Endothelial cell of umbilical vein (primary cell): ENCODE data around the gene PTPRH. TPM values are rescaled to one million over a fixed set of nuclear protein-coding genes. Genes with fewer than 3 reads are reported as not detected.

Source experiments
- BruUV-seq: library from RNA; stranded (reverse); fragments of 400-500 nt; replicated peaks from 2 replicates; lab custom pipeline; 2021; lab: Mats Ljungman, UMichigan
- CTCF ChIA-PET: fragments of 300-600, 350-600 bp; sonication (Branson Sonifier 250); formaldehyde crosslinking; loops from one replicate; lab custom pipeline; 2021; ENCODE audit warnings: antibody characterized with exemption, inconsistent platforms; lab: Charles Lee
- POLR2A ChIA-PET: fragments of 300-600, 350-600 bp; sonication (Branson Sonifier 250); formaldehyde crosslinking; loops from one replicate; lab custom pipeline; 2021; ENCODE audit warnings: antibody characterized with exemption, inconsistent platforms; lab: Charles Lee
- DNase-seq: peaks from one replicate; pipeline ENCODE4 v3.0.0-alpha.2; 2011; ENCODE audit warnings: low read depth, low spot score
- FAIRE-seq: peaks from 2 replicates; lab custom pipeline; 2011; peaks lifted over from hg19 to GRCh38; lab: Jason Lieb, UNC
- H2AFZ ChIP-seq: 2 replicates; pipeline ENCODE4 v1.6.0; 2012; ENCODE audit warnings: low read depth, low read length, control low read depth, inconsistent platforms
- H3K27ac ChIP-seq: 2 replicates; pipeline ENCODE4 v1.5.1; 2011; ENCODE audit warnings: low read depth, mild to moderate bottlenecking, control low read depth, low read length, moderate library complexity; ENCODE audit not compliant: insufficient read depth
- H3K27me3 ChIP-seq, 2 experiments: 2 replicates each; pipeline versions ENCODE4 v1.6.0 to v1.6.1; 2011; ENCODE audit warnings: low read length in 2 of 2, mixed read lengths in 1 of 2; ENCODE audit not compliant: control insufficient read depth in 2 of 2, insufficient read depth in 2 of 2
- H3K36me3 ChIP-seq, 2 experiments: 2 replicates in 1 of 2; 3 replicates in 1 of 2; pipeline ENCODE4 v1.5.1; 2011; ENCODE audit warnings: low read length in 2 of 2, mild to moderate bottlenecking in 1 of 2, moderate library complexity in 1 of 2; ENCODE audit not compliant: control insufficient read depth in 2 of 2, insufficient read depth in 2 of 2; ENCODE audit errors: extremely low read depth in 1 of 2
- H3K4me1 ChIP-seq: 3 replicates; pipeline ENCODE4 v1.5.1; 2011; ENCODE audit warnings: mild to moderate bottlenecking, low read length; ENCODE audit not compliant: control insufficient read depth, insufficient read depth; ENCODE audit errors: extremely low read depth
- H3K4me2 ChIP-seq: 2 replicates; pipeline ENCODE4 v1.6.1; 2011; ENCODE audit warnings: low read length, control low read depth, mixed read lengths; ENCODE audit not compliant: insufficient read depth
- H3K4me3 ChIP-seq, 3 experiments: fragments of 200-600 bp in 1 of 3; sonication (generic), shearing (Covaris generic) in 1 of 3; replicated peaks in 1 of 3; 2 replicates each; pipeline ENCODE4 v1.5.1; 2011 to 2016; ENCODE audit warnings: control low read depth in 3 of 3, low read length in 3 of 3, mild to moderate bottlenecking in 2 of 3, inconsistent platforms in 1 of 3, low read depth in 1 of 3, moderate library complexity in 1 of 3; ENCODE audit not compliant: insufficient read depth in 1 of 3
- H3K79me2 ChIP-seq: 2 replicates; pipeline ENCODE4 v1.6.0; 2012; ENCODE audit warnings: low read length, inconsistent platforms; ENCODE audit not compliant: control insufficient read depth, insufficient read depth
- H3K9ac ChIP-seq: replicated peaks from 2 replicates; pipeline ENCODE3; 2011; ENCODE audit warnings: low read length, control low read depth; ENCODE audit not compliant: insufficient read depth; ENCODE audit errors: extremely low read depth
- H3K9me1 ChIP-seq: replicated peaks from 3 replicates; pipeline ENCODE4 v1.6.0; 2011; ENCODE audit warnings: mild to moderate bottlenecking, low read length; ENCODE audit not compliant: control insufficient read depth, insufficient read depth; ENCODE audit errors: extremely low read depth
- H3K9me3 ChIP-seq: replicated peaks from 2 replicates; pipeline ENCODE4 v1.5.1; 2012; ENCODE audit warnings: low read length, inconsistent platforms; ENCODE audit not compliant: control insufficient read depth, insufficient read depth
- H4K20me1 ChIP-seq: replicated peaks from 2 replicates; pipeline ENCODE3; 2011; ENCODE audit warnings: mild to moderate bottlenecking, low read length; ENCODE audit not compliant: control insufficient read depth, insufficient read depth; ENCODE audit errors: extremely low read depth
- CTCF ChIP-seq, 2 donors: IDR thresholded peaks; 1 replicate in 1 of 2; 2 replicates in 1 of 2; pipeline ENCODE4 v1.5.1; 2011; ENCODE audit warnings: low read length in 2 of 2, mild to moderate bottlenecking in 2 of 2, moderate library complexity in 2 of 2, control low read depth in 1 of 2, inconsistent platforms in 1 of 2, low read depth in 1 of 2; ENCODE audit not compliant: insufficient read depth in 1 of 2; ENCODE audit errors: extremely low read depth in 1 of 2
- EZH2 ChIP-seq: IDR thresholded peaks from 2 replicates; pipeline ENCODE4 v1.6.1; 2012; ENCODE audit warnings: borderline replicate concordance, low read depth, mild to moderate bottlenecking, moderate library complexity, low read length, inconsistent platforms; ENCODE audit not compliant: severe bottlenecking
- FOS ChIP-seq: IDR thresholded peaks from 2 replicates; pipeline ENCODE4 v1.6.1; 2011; ENCODE audit warnings: mild to moderate bottlenecking, low read length, moderate library complexity, borderline replicate concordance; ENCODE audit not compliant: insufficient read depth
- GATA2 ChIP-seq: IDR thresholded peaks from 2 replicates; pipeline ENCODE4 v1.7.0; 2011; ENCODE audit warnings: low read depth, mild to moderate bottlenecking, moderate library complexity, mixed read lengths, low read length; ENCODE audit not compliant: insufficient read length, insufficient read depth
- JUN ChIP-seq: IDR thresholded peaks from 2 replicates; pipeline ENCODE4 v1.6.1; 2011; ENCODE audit warnings: borderline replicate concordance, low read depth; ENCODE audit not compliant: insufficient read length, insufficient read depth
- MAX ChIP-seq: IDR thresholded peaks from 2 replicates; pipeline ENCODE4 v1.6.1; 2011; ENCODE audit not compliant: insufficient read depth, insufficient read length
- MYC ChIP-seq: IDR thresholded peaks from one replicate; pipeline ENCODE4 v1.6.1; 2011; ENCODE audit warnings: mild to moderate bottlenecking, low read depth, low read length
- POLR2A ChIP-seq: IDR thresholded peaks from 2 replicates; pipeline ENCODE4 v1.6.1; 2012; ENCODE audit warnings: low read depth, mild to moderate bottlenecking, control low read depth, low read length
- POLR2AphosphoS5 ChIP-seq: IDR thresholded peaks from 2 replicates; pipeline ENCODE4 v1.6.1; 2012; ENCODE audit warnings: low read depth, mild to moderate bottlenecking, control low read depth, low read length, moderate library complexity; ENCODE audit not compliant: insufficient read depth
- dilution Hi-C: fragments of 300-500 bp; cut with MboI; formaldehyde crosslinking; loops from one replicate; pipeline ENCODE4 v1.15.0; 2019; ENCODE audit warnings: low sequenced_read_pairs; ENCODE audit not compliant: extremely low pct_ligation_motif_present
- intact Hi-C: fragments of 100-400 bp; cut with micrococcal nuclease; formaldehyde crosslinking; loops from one replicate; pipeline ENCODE4 v1.10.0; 2022
- polyA plus RNA-seq, 4 experiments: library from polyadenylated mRNA; depleted of rRNA in 3 of 4; stranded (reverse) in 3 of 4; unstranded in 1 of 4; fragments of >200 nt; gene quantifications; 2 replicates each; pipeline versions ENCODE4 v1.2.1 to v1.2.3, GENCODE V29; 2011 to 2012; ENCODE audit warnings: missing spikeins in 1 of 4
- total RNA-seq: library from RNA; stranded (reverse); gene quantifications from 2 replicates; pipeline ENCODE4 v1.2.3, GENCODE V29; 2021

Gene PTPRH
- total and polyA plus RNA-seq, 2 donors (not counting 3 experiments of a cell fraction or from before 2014, with no cell fraction given), result 0.14 to 1.00 TPM

- H3K9me3 ChIP-seq, result no peaks in the 10 kb centered on the region
- intact Hi-C loops (no loop called here), dilution Hi-C loops (no loop called here)
- peaks cover 13 to 69% of the 10 kb centered on the region in 2 experiments for H3K36me3 ChIP-seq
- H4K20me1 ChIP-seq, result no peaks in the 10 kb centered on the region
- BruUV-seq, result no TSS peak
- DNase-seq (no peak), FAIRE-seq (no peak)
- H2AFZ ChIP-seq, result no peak overlapping the region
- POLR2A ChIA-PET, result no interaction called here
- no peaks in the 10 kb centered on the region for H3K27me3 ChIP-seq
- CTCF ChIA-PET, result no interaction called here
- no peak for TF ChIP-seq JUN
- TF ChIP-seq EZH2, result no peak
- TF ChIP-seq POLR2A, result no peak
- no peak for TF ChIP-seq POLR2AphosphoS5
- H3K9me1 ChIP-seq, result no peaks in the 10 kb centered on the region
- H3K4me2 ChIP-seq, result no peak overlapping the region
- H3K9ac ChIP-seq, result no peak overlapping the region
- H3K4me1 ChIP-seq, result no peaks in the 10 kb centered on the region
- H3K27ac ChIP-seq, result no peak overlapping the region
- no peak overlapping the region for H3K4me3 ChIP-seq
- peaks cover 7% of the 10 kb centered on the region for H3K79me2 ChIP-seq
Measured at GRCh38 chr19:55242517-55242916, 33.2 kb upstream of the PTPRH start.

- no TSS peak for BruUV-seq
- no peak overlapping the region for H2AFZ ChIP-seq
- no peaks in the 10 kb centered on the region for H3K9me1 ChIP-seq
- DNase-seq (no peak), FAIRE-seq (no peak)
- H3K4me3 ChIP-seq, result no peak overlapping the region
- H3K4me1 ChIP-seq, result no peaks in the 10 kb centered on the region
- intact Hi-C loops (no loop called here), dilution Hi-C loops (no loop called here)
- ChIA-PET CTCF (no interaction called here), POLR2A (no interaction called here)
- H4K20me1 ChIP-seq, result no peaks in the 10 kb centered on the region
- peaks cover 2% of the 10 kb centered on the region for H3K79me2 ChIP-seq
- no peaks in the 10 kb centered on the region for H3K27me3 ChIP-seq
- no peak for TF ChIP-seq GATA2
- no peak for TF ChIP-seq POLR2AphosphoS5
- TF ChIP-seq POLR2A, result no peak
- no peak for TF ChIP-seq MAX
- TF ChIP-seq MYC, result no peak
- no peak for TF ChIP-seq EZH2
- TF ChIP-seq JUN, result no peak
- no peak for TF ChIP-seq FOS
- no peak for TF ChIP-seq CTCF (IDR thresholded peaks at IDR 0.05; ENCODE audit: extremely low read depth in 1 of 2, insufficient read depth in 1 of 2, low read depth in 1 of 2, low read length in 2 of 2)
- H3K27ac ChIP-seq, result no peak overlapping the region
- H3K36me3 ChIP-seq, result peaks cover 13 to 69% of the 10 kb centered on the region in 2 experiments
- H3K4me2 ChIP-seq, result no peak overlapping the region
- no peaks in the 10 kb centered on the region for H3K9me3 ChIP-seq
- no peak overlapping the region for H3K9ac ChIP-seq
Measured at GRCh38 chr19:55241935-55242464, 32.7 kb upstream of the PTPRH start.
